ENCODE results near the gene FTCDNL1. TPM values are rescaled to one million over a fixed set of nuclear protein-coding genes. Genes with fewer than 3 reads are reported as not detected.

The FTCDNL1 gene
- total and polyA plus RNA-seq, 4 donors: 2.1 to 5.3 (median 4.1) TPM

DNA sequence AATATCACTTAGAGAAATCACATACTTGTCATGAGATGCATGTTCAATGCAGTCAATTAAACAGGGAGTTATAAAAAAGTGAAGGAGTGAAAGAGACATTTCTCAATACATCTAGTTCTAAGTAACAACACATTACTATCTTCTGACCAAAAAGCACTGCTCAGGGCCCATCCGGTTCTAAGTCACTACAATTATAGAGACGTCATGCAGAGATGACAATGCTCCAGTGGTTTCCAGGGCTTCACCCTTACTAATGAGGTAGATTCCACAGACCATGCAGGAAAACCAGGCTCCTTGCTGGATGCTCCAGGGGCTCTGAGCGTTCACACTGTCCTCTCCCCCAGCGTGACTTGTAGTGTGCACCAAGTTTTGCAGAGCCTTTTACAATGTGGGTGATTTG, 88.0 kb downstream of the FTCDNL1 start:
- DNase-seq (ENCODE audit: low spot score): no peak
- H3K4me1 ChIP-seq (ENCODE audit: control insufficient read depth in 4 of 4, insufficient read depth in 4 of 4, low read length in 3 of 4): no peaks in the 10 kb centered on the region
- H3K36me3 ChIP-seq (ENCODE audit: control insufficient read depth in 4 of 4, insufficient read depth in 3 of 4, low read depth in 1 of 4, low read length in 3 of 4): no peaks in the 10 kb centered on the region
- H3K9ac ChIP-seq (ENCODE audit: low read depth in 1 of 2, low read length in 2 of 2): no peak overlapping the region
- H3K9me3 ChIP-seq (ENCODE audit: control insufficient read depth in 4 of 4, low read length in 3 of 4): no peaks in the 10 kb centered on the region
- no peak for TF ChIP-seq FOXA2 (IDR thresholded peaks at IDR 0.05)
- 92% methylated on average over 4 of the region's 4 CpGs for WGBS
- H3K27me3 ChIP-seq (ENCODE audit: control insufficient read depth in 4 of 4, insufficient read depth in 4 of 4, low read length in 3 of 4): no peaks in the 10 kb centered on the region
- no peak overlapping the region for H3K27ac ChIP-seq (ENCODE audit: low read depth in 1 of 2, low read length in 2 of 2)
- no peak overlapping the region for H3K4me3 ChIP-seq (ENCODE audit: low read depth in 1 of 3, low read length in 3 of 3)

DNA sequence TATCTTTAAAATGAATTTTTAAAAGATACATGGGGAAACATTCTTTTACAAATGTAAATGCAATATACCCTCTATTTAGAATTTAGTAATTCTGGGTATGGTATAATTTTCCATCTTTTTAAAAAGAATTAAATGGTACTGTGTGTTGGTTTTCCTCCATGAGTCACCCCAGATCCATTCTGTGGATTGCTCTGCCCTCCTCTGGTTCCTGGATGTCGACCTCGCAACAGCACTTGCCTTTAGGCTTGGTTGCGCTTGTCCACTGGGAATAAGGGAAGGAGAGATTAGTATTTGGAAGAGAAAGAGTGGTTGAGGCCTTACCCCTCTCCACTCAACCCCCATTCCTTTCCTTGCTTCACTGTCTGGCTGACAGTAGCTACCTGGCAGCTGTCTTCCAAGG, 90.4 kb downstream of the FTCDNL1 start:
- no peak for TF ChIP-seq HNF4G (IDR thresholded peaks at IDR 0.05)
- no peak for TF ChIP-seq TAF1 (conservative IDR thresholded peaks at IDR 0.05)
- no peak for TF ChIP-seq FOXA2 (IDR thresholded peaks at IDR 0.05)
- no peak for TF ChIP-seq YY1 (IDR thresholded peaks at IDR 0.05)
- TF ChIP-seq JUND (IDR thresholded peaks at IDR 0.05): no peak
- TF ChIP-seq, protein P1, sequence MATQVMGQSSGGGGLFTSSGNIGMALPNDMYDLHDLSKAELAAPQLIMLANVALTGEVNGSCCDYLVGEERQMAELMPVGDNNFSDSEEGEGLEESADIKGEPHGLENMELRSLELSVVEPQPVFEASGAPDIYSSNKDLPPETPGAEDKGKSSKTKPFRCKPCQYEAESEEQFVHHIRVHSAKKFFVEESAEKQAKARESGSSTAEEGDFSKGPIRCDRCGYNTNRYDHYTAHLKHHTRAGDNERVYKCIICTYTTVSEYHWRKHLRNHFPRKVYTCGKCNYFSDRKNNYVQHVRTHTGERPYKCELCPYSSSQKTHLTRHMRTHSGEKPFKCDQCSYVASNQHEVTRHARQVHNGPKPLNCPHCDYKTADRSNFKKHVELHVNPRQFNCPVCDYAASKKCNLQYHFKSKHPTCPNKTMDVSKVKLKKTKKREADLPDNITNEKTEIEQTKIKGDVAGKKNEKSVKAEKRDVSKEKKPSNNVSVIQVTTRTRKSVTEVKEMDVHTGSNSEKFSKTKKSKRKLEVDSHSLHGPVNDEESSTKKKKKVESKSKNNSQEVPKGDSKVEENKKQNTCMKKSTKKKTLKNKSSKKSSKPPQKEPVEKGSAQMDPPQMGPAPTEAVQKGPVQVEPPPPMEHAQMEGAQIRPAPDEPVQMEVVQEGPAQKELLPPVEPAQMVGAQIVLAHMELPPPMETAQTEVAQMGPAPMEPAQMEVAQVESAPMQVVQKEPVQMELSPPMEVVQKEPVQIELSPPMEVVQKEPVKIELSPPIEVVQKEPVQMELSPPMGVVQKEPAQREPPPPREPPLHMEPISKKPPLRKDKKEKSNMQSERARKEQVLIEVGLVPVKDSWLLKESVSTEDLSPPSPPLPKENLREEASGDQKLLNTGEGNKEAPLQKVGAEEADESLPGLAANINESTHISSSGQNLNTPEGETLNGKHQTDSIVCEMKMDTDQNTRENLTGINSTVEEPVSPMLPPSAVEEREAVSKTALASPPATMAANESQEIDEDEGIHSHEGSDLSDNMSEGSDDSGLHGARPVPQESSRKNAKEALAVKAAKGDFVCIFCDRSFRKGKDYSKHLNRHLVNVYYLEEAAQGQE (IDR thresholded peaks at IDR 0.05): no peak
- TF ChIP-seq ATF3 (IDR thresholded peaks at IDR 0.05): no peak
- TF ChIP-seq, protein P2, sequence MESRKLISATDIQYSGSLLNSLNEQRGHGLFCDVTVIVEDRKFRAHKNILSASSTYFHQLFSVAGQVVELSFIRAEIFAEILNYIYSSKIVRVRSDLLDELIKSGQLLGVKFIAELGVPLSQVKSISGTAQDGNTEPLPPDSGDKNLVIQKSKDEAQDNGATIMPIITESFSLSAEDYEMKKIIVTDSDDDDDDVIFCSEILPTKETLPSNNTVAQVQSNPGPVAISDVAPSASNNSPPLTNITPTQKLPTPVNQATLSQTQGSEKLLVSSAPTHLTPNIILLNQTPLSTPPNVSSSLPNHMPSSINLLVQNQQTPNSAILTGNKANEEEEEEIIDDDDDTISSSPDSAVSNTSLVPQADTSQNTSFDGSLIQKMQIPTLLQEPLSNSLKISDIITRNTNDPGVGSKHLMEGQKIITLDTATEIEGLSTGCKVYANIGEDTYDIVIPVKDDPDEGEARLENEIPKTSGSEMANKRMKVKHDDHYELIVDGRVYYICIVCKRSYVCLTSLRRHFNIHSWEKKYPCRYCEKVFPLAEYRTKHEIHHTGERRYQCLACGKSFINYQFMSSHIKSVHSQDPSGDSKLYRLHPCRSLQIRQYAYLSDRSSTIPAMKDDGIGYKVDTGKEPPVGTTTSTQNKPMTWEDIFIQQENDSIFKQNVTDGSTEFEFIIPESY (IDR thresholded peaks at IDR 0.05): no peak
- TF ChIP-seq RXRA (IDR thresholded peaks at IDR 0.05): no peak
- no peak for TF ChIP-seq SP1 (IDR thresholded peaks at IDR 0.05)
- TF ChIP-seq, protein P3, sequence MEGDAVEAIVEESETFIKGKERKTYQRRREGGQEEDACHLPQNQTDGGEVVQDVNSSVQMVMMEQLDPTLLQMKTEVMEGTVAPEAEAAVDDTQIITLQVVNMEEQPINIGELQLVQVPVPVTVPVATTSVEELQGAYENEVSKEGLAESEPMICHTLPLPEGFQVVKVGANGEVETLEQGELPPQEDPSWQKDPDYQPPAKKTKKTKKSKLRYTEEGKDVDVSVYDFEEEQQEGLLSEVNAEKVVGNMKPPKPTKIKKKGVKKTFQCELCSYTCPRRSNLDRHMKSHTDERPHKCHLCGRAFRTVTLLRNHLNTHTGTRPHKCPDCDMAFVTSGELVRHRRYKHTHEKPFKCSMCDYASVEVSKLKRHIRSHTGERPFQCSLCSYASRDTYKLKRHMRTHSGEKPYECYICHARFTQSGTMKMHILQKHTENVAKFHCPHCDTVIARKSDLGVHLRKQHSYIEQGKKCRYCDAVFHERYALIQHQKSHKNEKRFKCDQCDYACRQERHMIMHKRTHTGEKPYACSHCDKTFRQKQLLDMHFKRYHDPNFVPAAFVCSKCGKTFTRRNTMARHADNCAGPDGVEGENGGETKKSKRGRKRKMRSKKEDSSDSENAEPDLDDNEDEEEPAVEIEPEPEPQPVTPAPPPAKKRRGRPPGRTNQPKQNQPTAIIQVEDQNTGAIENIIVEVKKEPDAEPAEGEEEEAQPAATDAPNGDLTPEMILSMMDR (IDR thresholded peaks at IDR 0.05; ENCODE audit: low read depth, low read length, missing input control): no peak
- TF ChIP-seq HNF4A (conservative IDR thresholded peaks at IDR 0.05): no peak
- TF ChIP-seq RAD21 (IDR thresholded peaks at IDR 0.05): no peak
- TF ChIP-seq FOXA1 (IDR thresholded peaks at IDR 0.05): no peak
- no peak for TF ChIP-seq NR2F2 (IDR thresholded peaks at IDR 0.05)
- no peak for TF ChIP-seq EGR1 (IDR thresholded peaks at IDR 0.05; ENCODE audit: low read depth in 2 of 2)
- TF ChIP-seq GABPA (IDR thresholded peaks at IDR 0.05 in 1 of 2, conservative IDR thresholded peaks at IDR 0.05 in 1 of 2): no peak
- no peak for TF ChIP-seq MAX (IDR thresholded peaks at IDR 0.05)

More for the DNA sequence above, 90.4 kb downstream of the FTCDNL1 start:
- Histone ChIP-seq H3K27me3 (ENCODE audit: control insufficient read depth in 4 of 4, insufficient read depth in 4 of 4, low read length in 3 of 4) (no peaks in the 10 kb centered on the region), H3K9ac (ENCODE audit: low read depth in 1 of 2, low read length in 2 of 2) (no peak overlapping the region), H3K4me1 (ENCODE audit: control insufficient read depth in 4 of 4, insufficient read depth in 4 of 4, low read length in 3 of 4) (no peaks in the 10 kb centered on the region), H3K36me3 (ENCODE audit: control insufficient read depth in 4 of 4, insufficient read depth in 3 of 4, low read depth in 1 of 4, low read length in 3 of 4) (no peaks in the 10 kb centered on the region), H3K9me3 (ENCODE audit: control insufficient read depth in 4 of 4, low read length in 3 of 4) (no peaks in the 10 kb centered on the region), H3K4me3 (ENCODE audit: low read depth in 1 of 3, low read length in 3 of 3) (no peak overlapping the region), H3K27ac (ENCODE audit: low read depth in 1 of 2, low read length in 2 of 2) (no peak overlapping the region)
- DNase-seq (ENCODE audit: low spot score): no peak
- 97% methylated on average over 3 of the region's 3 CpGs for whole genome bisulfite sequencing

Data from liver (tissue), 9 donors.